T-helper 2 cell treated with Interferon-gamma antibody and Interleukin-4, amounts not matched to agents 100 ng/mL and 5 ng/mL, for 36 hours (primary cell): ENCODE results near the gene CAPN15. TPM values are rescaled to one million over a fixed set of nuclear protein-coding genes. Genes with fewer than 3 reads are reported as not detected.
"Not testable (repeated sequence)": the region's sequence is repeated elsewhere in the genome, so short reads cannot be mapped to it uniquely, and the experiment has no call there.

Experiments used
- intact Hi-C: fragments of 100-400 bp; cut with micrococcal nuclease; formaldehyde crosslinking; loops from one replicate; pipeline ENCODE4 v1.15.1; 2023
- total RNA-seq: library from RNA; stranded (reverse); gene quantifications from 2 replicates; pipeline ENCODE4 v1.2.3, GENCODE V29; 2022

Gene CAPN15
- total RNA-seq, 1 donor from 2014 or later = 87.2 TPM

DNA sequence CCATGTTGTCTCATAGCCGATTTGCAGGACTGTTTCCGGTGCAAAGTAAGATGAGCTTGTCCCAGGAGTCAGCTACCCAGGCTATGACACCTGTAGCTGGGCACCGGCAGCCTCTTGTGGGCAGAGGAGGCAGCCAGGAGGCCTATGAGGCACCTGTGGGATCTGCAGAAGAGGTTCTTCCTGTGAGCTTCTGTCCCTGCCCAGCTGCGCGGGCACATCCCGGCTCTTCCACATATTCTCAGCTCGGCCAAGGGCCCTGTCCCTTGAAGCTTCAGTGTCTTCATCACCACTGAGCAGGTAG lies 21.3 kb upstream of the CAPN15 start:
- intact Hi-C loops = no loop called here

DNA sequence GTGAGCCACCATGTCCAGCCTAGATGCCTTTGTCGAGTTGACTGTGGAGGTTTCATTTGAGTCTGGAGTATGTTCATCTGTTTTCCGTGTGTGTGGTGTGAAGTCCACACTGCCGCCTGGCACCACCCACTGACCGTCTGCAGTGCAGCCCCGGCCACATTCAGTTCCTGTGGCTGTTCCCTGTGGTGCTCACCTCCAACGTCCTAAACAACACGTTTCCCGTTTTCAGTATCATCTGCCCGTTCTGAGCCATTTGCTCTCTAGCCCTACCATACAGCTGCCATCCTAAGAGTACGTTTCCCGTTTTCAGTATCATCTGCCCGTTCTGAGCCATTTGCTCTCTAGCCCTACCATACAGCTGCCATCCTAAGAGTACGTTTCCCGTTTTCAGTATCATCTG lies 20.0 kb upstream of the CAPN15 start:
- intact Hi-C loops = not testable (repeated sequence)

DNA sequence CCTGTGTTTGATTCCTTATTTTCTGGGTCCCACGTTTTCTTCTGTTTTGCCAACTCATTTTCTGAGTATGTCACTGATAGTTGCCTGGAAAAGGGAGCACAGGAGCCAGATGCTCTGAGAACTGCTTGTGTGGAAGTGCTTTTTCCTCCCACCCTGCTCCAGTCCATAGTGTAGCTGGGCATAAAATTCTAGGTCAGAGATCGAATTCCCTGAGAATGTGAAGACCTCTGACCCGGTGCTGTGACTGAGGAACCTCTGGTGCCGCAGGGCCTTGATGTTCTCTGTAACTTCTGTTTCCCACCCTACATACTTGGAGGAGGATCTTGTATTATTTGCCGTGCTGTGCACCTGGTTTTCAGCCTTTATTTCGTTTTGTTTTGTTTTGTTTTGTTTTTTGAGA lies 19.5 kb upstream of the CAPN15 start:
- intact Hi-C loops = no loop called here

GRCh38 chr16:508884-509736 lies 18.4 kb upstream of the CAPN15 start:
- intact Hi-C loops = no loop called here

GRCh38 chr16:510066-510825 lies 17.3 kb upstream of the CAPN15 start:
- intact Hi-C loops = no loop called here

GRCh38 chr16:512802-513201 lies 14.7 kb upstream of the CAPN15 start:
- intact Hi-C loops = no loop called here

GRCh38 chr16:513950-514349 lies 13.6 kb upstream of the CAPN15 start:
- intact Hi-C loops = no loop called here

GRCh38 chr16:515175-515938 lies 12.2 kb upstream of the CAPN15 start:
- intact Hi-C loops = no loop called here

GRCh38 chr16:515939-516226 lies 11.6 kb upstream of the CAPN15 start:
- intact Hi-C loops = no loop called here

DNA sequence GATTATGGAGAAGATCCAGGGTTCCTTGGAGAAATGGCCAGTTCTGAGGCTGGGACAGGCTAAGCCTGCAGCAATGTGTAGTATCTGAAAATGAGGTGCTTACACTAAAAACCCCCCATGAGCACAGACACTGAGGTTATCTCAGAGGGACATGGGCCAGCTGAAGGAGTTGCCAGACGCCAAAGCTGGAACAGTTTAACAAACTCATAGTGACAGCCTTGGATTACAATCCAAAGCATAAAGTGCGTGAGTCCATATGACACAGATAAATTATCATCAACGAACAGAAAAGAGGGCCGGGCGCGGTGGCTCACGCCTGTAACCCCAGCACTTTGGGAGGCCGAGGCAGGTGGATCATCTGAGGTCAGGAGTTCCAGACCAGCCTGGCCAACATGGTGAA lies 11.2 kb upstream of the CAPN15 start:
- intact Hi-C loops = no loop called here

GRCh38 chr16:518858-519257 lies 8.7 kb upstream of the CAPN15 start:
- intact Hi-C loops = no loop called here

- intact Hi-C loops = no loop called here
Observed at GRCh38 chr16:519425-519824, 8.1 kb upstream of the CAPN15 start.

GRCh38 chr16:519841-520687 lies 7.4 kb upstream of the CAPN15 start:
- intact Hi-C loops = no loop called here

DNA sequence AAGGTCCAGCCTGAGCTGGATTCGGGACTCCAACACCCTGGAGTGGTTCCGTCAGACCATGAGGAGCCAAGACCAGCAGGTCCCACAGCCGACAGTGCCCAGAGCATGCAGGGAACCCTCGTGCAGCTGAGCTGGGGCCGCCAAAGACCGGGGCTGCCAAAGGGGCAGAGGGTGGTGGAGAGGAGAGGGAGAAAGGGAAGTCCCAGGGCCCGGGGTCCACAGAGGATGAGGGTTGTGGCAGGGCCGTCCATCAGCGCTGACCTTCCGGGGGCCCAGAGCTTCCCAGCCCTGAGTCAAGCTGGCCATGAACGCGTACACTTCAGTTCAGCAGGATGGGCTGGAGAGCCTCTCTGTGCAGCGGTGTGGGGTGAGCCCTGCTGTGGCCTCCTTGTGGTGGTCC lies 6.7 kb upstream of the CAPN15 start:
- intact Hi-C loops = no loop called here

DNA sequence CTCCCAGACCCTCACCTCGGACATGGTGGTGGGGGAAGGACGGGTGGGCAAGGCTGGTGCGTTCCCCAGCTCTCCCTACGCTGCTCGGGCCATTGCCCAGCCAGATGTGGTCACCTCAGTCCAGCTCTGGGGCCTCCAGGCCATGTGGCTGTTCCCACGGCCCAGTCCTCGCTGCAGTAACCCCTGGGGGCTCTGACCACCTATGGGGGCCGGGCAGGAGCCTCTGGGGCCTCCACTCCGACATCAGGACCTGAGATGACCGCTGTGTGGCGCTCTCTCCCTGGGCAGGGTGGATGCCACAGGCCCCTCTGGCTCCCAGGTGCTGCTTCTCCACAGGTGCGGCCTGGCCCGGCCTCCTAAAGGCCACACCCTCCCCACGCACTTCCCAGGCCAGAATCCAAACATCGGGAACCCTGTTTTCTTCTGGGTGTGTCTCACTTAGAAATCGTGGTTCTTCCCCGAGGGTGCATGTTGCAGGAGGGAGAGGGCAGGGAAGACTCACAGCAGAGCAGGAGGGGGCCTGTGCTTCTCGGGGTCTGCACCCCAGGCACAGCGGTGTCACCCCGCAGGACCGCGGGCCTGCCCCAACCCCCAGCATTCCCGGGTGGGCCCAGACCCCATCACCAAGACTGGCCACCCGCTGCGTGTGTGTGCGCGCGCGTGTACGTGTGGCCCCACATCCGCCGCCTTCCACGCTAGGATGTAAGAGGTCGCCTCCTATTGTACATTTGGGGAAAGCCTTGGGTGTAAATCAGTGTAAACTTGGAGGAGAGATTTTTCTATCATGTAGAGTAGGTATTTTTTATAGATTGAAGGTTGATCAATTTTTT lies 5.9 kb upstream of the CAPN15 start:
- intact Hi-C loops = no loop called here

GRCh38 chr16:522320-523096 lies 5.0 kb upstream of the CAPN15 start:
- intact Hi-C loops = no loop called here

DNA sequence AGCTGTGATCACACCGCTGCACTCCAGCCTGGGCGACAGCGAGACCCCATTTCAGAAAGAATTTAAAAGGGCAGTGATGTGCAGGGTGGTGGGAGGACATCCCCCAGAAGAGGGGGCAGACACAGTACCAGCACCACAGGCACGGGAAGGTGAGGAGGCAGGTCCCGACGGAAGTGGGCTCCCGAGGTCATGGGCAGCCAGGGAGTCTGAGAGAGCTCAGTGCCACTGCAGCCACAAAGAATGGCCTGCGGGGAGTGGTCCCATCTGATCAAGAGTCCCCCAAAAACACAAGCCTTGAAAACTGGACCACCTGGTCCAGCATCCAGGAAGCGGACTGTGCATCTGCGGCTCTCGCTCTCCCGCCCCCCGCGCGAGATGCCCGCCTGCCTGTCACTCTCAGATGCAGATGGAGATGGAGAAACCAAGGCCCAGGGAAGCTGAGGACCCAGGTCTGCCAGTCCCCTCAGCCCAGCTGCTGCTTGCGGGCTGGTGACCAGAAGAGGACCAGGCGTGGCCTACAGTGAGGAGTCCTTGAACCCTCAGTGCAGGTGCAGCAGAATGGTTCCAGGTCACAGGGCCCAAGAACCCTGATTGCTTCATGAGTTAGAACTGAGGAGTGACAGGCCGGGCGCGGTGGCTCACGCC lies 4.3 kb upstream of the CAPN15 start:
- intact Hi-C loops = no loop called here

DNA sequence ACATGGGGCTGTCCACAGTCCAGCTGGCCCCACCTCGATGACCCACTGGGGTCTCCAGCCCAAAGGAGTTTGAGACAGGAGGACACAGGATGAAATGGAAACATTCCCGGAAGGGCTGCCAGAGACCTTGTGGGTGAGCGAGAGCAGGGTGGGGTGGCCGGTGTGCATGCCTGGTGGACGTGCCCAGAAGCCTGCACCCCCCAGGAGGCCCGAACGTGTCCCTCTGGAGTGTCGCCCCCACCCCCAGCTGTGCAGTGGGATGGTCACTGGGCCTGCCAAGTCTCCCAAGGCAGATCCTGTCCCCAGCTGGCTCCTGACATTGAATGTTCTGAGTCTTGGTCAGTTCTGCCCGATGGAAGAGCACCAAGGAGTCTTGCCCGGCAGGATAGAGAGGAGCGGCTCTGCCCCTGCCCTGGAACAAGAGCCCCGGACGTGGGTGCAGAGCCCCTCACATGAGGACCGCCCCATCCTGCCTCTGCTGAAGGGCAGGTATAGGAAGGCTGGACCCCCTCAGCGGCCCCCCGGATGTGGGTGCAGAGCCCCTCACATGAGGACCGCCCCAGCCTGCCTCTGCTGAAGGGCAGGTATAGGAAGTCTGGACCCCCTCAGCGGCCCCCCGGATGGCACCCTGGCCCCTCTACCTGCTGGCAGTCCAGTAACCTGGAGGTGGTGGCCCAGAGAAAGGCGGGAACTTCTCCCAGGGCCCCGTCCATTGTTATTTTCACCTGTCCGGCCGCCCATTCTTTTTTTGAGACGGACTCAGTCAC lies 3.1 kb upstream of the CAPN15 start:
- intact Hi-C loops = loop anchor here (5.0 kb wide), 2 partner anchors 43 to 113 kb away; partner anchors contain the start of genes METTL26, NHLRC4 and PIGQ
